Measurements from ENCODE around the gene NPM1.
A peak's percentile ranks its signal among the peaks of the same experiment; 100 is the strongest.
"Not testable (repeated sequence)": the region's sequence is repeated elsewhere in the genome, so short reads cannot be mapped to it uniquely, and the experiment has no call there.

Gene NPM1, protein sequence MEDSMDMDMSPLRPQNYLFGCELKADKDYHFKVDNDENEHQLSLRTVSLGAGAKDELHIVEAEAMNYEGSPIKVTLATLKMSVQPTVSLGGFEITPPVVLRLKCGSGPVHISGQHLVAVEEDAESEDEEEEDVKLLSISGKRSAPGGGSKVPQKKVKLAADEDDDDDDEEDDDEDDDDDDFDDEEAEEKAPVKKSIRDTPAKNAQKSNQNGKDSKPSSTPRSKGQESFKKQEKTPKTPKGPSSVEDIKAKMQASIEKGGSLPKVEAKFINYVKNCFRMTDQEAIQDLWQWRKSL

DNA sequence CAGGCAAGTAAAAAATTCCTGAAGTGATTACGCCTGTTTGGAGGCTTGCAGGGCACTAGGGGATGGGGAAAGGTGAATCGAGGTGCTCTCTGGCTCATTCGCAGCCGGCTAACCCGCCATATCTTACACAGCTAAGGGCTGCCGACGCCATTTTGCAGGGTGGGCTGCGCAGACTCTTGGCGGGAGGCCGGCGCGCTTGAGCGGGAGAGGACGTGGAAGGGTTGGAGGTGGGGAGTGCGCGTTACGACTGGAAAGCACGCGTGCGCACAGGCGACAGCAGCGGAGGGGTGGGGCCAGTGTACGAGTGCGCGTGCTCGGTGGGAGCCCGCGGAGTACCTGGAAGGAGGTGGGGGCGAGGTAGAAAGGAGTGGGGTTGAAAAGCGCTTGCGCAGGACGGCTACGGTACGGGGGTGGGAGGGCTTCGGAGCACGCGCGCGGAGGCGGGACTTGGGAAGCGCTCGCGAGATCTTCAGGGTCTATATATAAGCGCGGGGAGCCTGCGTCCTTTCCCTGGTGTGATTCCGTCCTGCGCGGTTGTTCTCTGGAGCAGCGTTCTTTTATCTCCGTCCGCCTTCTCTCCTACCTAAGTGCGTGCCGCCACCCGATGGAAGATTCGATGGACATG, at the start of gene NPM1:
NPM1 (plus strand) TSS at position 505 of the 625 bp plus-strand sequence; CDS start at position 605, 100 bp downstream.
- Mint-ChIP-seq H3K9me3 (no peaks in the 10 kb centered on the region), H3K27ac (peak within 1 kb of the TSS; percentile 99), H3K36me3 (peaks cover 58% of the 10 kb centered on the region), H3K4me3 (peak within 1 kb of the TSS; percentile 89), H3K4me1 (peaks cover 56% of the 10 kb centered on the region)
- peak; percentile 90 to 98 for DNase-seq (ENCODE audit: low spot score in 2 of 2)
- ATAC-seq, result peak; percentile 83

DNA sequence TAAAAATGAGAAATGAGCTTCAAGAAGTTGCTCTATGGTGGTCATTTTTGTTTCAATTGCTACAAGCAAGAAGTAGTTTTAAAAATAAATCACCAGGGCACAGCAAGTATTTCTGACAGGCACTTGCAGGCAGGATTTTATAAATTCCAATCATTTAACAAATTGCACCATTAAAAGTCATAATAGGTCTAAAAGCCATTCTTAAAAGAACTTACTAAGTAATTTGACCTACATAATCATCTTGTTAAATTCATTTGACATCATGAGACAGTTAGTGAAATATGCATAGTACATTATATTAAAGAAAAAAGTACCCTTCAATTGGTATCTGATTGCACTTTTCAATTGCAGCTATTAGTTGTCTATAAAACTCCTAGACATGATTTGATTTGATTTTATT, 47.6 kb upstream of the NPM1 start:
- H3K9me3 Mint-ChIP-seq, result no peaks in the 10 kb centered on the region
- no peak for ATAC-seq
- no peaks in the 10 kb centered on the region for H3K36me3 Mint-ChIP-seq
- no peak for DNase-seq (ENCODE audit: low spot score in 2 of 2)
- no peaks in the 10 kb centered on the region for H3K4me1 Mint-ChIP-seq
- H3K4me3 Mint-ChIP-seq, result no peak overlapping the region
- no peak overlapping the region for H3K27ac Mint-ChIP-seq

DNA sequence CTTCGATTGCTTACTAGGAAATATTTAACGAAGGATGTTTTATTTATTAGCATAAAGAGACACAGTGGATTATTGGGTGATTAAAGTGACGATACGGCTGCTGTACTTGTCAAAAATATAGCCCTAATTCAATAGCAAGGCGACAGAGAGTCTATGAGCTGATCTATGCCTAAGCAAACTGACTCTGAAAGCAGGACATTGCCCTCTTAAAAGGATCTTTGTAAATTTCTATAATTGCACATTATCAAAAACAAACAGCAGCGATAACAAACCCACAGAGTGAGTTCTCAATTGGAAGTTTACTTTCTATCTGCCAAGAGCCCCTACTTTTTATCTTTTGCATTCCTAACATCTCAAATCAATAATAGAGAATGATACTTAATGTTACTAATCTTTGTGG, 47.2 kb upstream of the NPM1 start:
- no peak overlapping the region for H3K27ac Mint-ChIP-seq
- H3K36me3 Mint-ChIP-seq, result no peaks in the 10 kb centered on the region
- DNase-seq (ENCODE audit: low spot score in 2 of 2), result no peak
- H3K4me1 Mint-ChIP-seq, result no peaks in the 10 kb centered on the region
- no peaks in the 10 kb centered on the region for H3K9me3 Mint-ChIP-seq
- no peak overlapping the region for H3K4me3 Mint-ChIP-seq
- ATAC-seq, result no peak

DNA sequence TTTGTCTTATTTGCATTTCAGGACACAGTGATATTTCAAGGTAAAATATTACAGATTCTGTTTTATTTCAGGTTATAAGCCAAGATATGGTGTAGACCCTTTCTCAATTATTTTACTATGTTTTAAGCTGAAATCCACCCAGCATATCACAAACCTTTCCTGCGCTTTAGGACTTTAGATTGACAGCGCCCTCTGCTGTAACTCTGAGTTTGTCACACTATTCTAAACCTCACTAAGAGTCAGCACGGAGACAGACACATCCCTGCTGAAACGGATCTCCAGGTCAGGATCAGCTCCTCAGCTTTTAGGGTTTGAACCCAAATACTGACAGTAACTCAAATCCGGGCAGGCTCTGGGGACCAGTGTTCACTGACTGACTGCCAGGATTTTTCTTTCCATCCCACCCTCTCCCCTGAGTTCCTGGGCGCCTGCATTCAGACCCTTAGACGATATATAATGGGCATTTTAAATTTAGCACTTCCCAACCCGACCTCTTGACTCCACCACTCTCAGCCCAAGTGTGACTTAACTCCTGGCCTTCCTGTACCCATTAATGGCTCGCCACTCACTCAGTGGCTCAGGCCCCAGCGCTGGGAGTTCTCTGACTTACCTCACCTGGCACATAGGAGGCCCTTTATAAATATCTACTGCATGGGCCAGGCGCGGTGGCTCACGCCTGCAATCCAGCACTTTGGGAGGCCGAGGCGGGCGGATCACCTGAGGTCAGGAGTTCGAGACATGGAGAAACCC, 45.1 kb upstream of the NPM1 start:
- peak; percentile 70 for ATAC-seq

DNA sequence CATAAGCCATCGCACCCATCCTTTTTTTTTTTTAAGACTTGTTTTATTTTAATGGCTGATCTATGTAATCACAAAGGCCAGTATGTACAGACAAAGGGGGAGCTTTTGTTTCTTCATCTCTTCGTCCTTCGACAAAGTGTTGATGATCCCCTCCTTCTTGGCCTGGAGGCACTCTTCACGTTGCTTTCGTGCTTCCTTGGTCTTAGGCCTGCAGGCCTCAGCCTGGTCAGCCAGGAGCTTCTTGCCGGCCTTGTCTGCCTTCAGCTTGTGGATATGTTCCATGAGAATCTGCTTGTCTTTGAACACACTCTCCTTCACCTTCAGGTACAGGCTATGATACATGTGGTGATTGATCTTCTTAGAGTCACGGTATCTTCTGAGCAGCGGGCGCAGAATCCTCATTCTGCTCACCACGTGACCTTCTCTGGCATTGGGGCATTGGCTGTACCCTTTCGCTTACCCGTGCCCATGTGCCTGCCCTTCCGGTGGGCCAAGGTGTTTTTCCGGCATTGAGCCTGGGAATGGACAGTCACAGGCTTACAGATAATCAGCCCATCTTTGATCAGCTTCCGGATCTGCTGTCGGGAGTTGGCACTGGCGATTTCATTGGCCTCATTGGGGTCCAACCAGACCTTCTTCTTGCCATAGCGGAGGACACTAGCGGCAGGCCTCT, 42.6 kb upstream of the NPM1 start:
- DNase-seq (ENCODE audit: low spot score in 2 of 2) (no peak), ATAC-seq (no peak)
- H3K9me3 Mint-ChIP-seq, result no peaks in the 10 kb centered on the region
- no peak overlapping the region for H3K4me3 Mint-ChIP-seq
- H3K36me3 Mint-ChIP-seq, result no peaks in the 10 kb centered on the region
- H3K27ac Mint-ChIP-seq, result no peak overlapping the region
- H3K4me1 Mint-ChIP-seq, result no peaks in the 10 kb centered on the region

More for the DNA sequence above, 45.1 kb upstream of the NPM1 start:
- peak in 1 of 2 donors; percentile 9 for DNase-seq (ENCODE audit: low spot score in 2 of 2)
- no peaks in the 10 kb centered on the region for H3K36me3 Mint-ChIP-seq
- H3K27ac Mint-ChIP-seq, result no peak overlapping the region
- H3K4me3 Mint-ChIP-seq, result no peak overlapping the region
- no peaks in the 10 kb centered on the region for H3K9me3 Mint-ChIP-seq
- no peaks in the 10 kb centered on the region for H3K4me1 Mint-ChIP-seq

DNA sequence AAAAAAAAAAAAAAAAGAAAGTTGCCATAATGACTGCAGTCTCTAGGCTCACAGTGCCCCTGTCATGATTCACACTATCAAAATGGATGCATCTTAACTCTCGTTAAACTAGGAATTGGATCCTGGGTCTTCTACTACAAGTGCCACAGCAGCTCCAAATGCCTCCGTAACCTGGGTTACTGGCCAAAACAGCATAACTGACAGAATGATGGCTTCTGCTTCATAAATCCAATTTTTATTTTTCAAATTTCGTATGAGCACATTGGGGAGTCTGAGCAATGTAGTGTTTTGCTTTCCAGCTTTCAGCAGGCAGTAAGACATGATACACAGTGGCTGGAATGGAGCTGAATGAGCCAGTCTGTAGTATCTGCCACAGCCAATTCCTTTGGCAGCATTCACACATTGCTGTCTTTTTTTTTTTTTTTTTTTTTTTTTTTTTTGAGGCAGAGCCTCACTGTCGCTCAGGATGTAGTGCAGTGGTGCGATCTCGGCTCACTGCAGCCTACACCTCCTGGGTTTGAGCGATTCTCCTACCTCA, 36.0 kb upstream of the NPM1 start:
- Mint-ChIP-seq H3K4me3 (no peak overlapping the region), H3K36me3 (no peaks in the 10 kb centered on the region), H3K27ac (no peak overlapping the region), H3K9me3 (no peaks in the 10 kb centered on the region), H3K4me1 (no peaks in the 10 kb centered on the region)
- ATAC-seq, result no peak
- no peak for DNase-seq (ENCODE audit: low spot score in 2 of 2)

DNA sequence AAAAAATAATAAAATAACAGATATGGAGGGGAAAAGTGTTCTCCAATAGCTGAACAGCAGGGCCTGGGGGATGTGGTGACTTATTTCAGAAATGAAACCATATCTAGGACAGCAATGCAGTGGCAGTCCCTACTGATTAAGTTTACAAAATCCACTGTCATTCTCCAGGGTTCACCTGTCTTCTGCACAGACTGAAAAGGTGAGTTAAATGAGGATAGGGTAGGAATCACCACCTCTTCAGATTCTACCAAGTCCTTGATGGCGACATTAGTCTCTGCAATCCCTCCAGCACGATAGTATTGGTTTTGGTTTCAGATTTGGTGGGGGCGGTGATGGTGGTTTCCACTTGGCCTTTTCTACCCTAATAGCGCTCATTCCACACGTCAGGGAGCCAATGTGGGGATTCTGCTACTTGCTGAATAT, 32.3 kb upstream of the NPM1 start:
- ATAC-seq (peak; percentile 91), DNase-seq (ENCODE audit: low spot score in 2 of 2) (peak; percentile 7 to 71)
- Mint-ChIP-seq H3K4me1 (no peaks in the 10 kb centered on the region), H3K27ac (no peak overlapping the region), H3K36me3 (no peaks in the 10 kb centered on the region), H3K4me3 (peak overlapping the region; percentile 35), H3K9me3 (no peaks in the 10 kb centered on the region)

DNA sequence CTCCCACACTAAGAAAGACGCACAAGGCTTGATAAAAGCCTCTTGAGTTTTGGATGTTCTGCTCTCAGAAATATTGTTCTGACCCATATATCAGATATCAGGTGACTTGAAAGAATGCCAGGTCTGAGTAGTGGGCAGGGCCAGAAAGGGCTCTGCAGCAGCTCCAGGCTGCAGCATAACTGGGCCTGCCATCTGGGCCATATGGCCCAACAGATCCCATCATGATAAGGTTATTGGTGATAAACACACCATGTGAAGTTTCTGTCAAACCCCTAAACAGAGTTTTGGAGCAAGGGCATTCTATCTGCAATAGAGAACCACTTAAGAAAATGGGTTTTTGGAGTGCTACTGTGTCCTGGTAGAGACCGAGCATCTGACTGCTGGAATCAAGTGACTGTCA, 29.8 kb upstream of the NPM1 start:
- Mint-ChIP-seq H3K36me3 (no peaks in the 10 kb centered on the region), H3K9me3 (no peaks in the 10 kb centered on the region), H3K4me3 (no peak overlapping the region), H3K4me1 (no peaks in the 10 kb centered on the region), H3K27ac (no peak overlapping the region)
- DNase-seq (ENCODE audit: low spot score in 2 of 2), result no peak
- no peak for ATAC-seq

DNA sequence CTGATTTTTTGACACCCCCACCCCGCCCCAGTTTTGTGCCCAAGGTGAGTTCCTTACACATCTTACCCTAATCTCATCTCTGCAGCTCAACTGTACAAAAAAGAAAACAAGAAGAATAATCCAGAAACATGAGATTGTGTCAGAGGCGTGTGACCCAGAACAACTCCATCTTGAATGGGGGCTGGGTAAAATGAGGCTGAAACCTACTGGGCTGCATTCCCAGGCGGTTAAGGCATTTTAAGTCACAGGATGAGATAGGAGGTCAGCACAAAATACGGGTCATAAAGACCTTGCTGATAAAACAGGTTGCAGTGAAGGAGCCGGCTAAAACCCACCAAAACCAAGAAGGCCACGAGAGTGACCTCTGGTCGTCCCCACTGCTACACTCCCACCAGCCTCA, 26.5 kb upstream of the NPM1 start:
- not testable (repeated sequence) for H3K27ac Mint-ChIP-seq, ATAC-seq

DNA sequence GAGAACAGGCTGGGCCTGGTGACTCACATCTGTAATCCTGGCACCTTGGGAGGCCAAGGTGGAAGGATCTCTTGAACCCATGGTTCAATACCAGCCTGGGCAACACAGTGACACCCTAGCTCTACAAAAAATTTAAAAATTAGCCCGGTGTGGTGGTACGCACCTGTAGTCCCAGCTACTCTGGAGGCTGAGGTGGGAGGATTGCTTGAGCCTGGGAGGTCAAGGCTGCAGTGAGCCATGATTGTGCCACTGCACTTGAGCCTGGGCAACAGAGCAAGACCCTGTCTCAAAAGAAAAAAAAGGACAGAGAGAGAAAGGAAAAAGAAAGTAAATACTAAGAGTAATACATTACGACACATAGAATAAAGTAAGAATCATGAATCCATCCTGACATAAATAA, 24.4 kb upstream of the NPM1 start:
- not testable (repeated sequence) for H3K9me3 Mint-ChIP-seq; DNase-seq (ENCODE audit: low spot score in 2 of 2); H3K4me1 Mint-ChIP-seq; H3K27ac Mint-ChIP-seq; H3K36me3 Mint-ChIP-seq; ATAC-seq; H3K4me3 Mint-ChIP-seq

More for the DNA sequence above, 26.5 kb upstream of the NPM1 start:
- not testable (repeated sequence) for DNase-seq (ENCODE audit: low spot score in 2 of 2); H3K4me3 Mint-ChIP-seq; H3K4me1 Mint-ChIP-seq; H3K36me3 Mint-ChIP-seq; H3K9me3 Mint-ChIP-seq

DNA sequence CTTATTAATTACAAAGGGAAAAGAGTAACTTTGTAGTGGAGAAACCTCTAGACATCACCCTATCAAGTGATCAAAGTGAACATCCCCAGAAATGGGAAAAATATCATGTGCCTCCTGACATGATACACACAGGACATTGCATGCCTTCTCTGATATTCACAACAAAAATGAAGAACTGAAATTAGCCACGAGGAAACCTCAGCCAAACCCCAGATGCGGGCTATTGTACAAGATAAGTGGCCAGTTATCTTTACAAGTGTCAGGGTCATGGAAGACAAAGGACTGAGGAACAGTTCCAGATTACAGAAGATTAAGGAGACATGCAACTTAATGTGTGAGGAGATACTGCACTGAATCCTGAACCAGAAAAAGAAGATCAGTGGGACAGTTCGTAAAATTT, 23.8 kb upstream of the NPM1 start:
- DNase-seq (ENCODE audit: low spot score in 2 of 2) (no peak), ATAC-seq (no peak)
- no peaks in the 10 kb centered on the region for H3K9me3 Mint-ChIP-seq
- H3K4me1 Mint-ChIP-seq, result no peaks in the 10 kb centered on the region
- H3K4me3 Mint-ChIP-seq, result no peak overlapping the region
- H3K36me3 Mint-ChIP-seq, result no peaks in the 10 kb centered on the region
- H3K27ac Mint-ChIP-seq, result no peak overlapping the region

DNA sequence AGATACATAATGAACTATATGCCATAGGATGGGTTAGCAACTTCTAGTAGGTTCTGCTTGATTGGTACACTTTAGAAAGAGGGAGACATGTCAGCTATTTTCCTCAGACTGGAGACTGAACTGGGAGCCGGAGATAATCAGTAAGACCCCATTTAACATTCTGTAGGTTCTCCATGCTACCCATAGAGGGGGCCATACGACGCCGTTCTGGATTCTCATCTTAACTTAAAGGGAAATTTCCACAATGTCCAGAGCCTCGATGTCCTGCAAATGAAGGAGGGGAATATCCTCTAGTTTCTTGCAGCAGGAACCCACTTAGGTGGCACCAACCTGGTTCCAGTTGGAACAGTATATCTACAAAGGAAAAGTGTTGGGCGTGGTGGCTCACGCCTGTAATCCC, 22.3 kb upstream of the NPM1 start:
- no peaks in the 10 kb centered on the region for H3K9me3 Mint-ChIP-seq
- no peaks in the 10 kb centered on the region for H3K36me3 Mint-ChIP-seq
- ATAC-seq, result no peak
- no peak for DNase-seq (ENCODE audit: low spot score in 2 of 2)
- H3K27ac Mint-ChIP-seq, result no peak overlapping the region
- H3K4me1 Mint-ChIP-seq, result no peaks in the 10 kb centered on the region
- no peak overlapping the region for H3K4me3 Mint-ChIP-seq

DNA sequence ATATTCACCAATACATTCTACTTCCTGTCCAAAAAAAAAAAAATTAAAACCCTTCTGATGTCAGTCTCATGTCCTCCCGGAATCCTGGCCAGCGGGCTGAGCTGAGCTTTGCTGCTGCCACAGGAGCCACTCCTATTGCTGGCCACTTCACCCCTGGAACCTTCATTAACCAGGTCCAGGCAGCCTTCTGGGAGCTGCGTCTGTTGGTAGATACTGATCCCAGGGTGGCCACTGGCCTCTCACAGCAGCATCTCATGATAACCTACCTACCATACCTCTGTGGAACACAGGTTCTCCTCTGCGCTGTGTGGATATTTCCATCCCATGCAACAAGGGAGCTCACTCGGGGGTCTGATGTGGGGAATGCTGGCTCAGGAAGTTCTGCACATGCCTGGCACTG, 21.0 kb upstream of the NPM1 start:
- H3K4me3 Mint-ChIP-seq, result no peak overlapping the region
- H3K4me1 Mint-ChIP-seq, result no peaks in the 10 kb centered on the region
- H3K27ac Mint-ChIP-seq, result no peak overlapping the region

DNA sequence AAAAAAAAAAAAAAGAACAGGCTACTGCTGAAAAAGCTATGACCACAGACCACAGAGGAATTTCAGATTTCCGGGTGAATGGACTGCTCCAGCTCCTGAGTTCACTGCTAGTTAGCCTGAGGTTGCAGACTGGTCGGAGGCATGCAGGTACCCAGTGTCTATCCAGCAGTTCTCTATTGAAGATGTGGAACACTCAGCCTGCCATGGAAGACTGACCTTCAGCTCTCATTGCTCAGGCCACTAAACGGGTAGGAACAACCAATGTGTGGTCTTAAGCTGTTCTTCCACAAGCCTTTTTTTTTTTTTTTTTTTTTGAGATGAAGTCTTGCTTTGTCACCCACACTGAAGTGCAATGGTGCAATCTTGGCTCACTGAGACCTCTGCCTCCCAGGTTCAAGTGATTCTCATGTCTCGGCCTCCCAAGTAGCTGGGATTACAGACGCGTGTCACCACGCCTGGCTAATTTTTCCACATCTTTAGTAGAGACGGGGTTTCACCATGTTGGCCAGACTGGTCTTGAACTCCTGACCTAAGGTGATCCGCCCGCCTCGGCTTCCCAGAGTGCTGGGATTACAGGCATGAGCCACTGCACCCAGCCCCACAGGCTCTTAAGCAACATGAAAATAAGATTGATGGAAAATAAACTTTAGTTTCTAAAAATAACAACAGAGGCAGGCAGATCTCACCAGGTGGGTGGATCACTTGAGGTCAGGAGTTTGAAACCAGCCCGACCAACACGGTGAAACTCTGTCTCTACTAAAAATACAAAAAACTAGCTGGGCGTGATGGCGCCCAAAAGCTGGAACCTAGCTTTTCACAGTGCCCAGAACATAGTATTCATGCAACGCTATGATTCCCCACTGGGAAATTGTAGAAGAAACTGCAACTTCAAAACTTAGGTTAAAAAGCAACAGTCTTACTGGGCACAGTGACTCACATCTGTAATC, 20.0 kb upstream of the NPM1 start:
- H3K9me3 Mint-ChIP-seq, result no peaks in the 10 kb centered on the region
- H3K36me3 Mint-ChIP-seq, result no peaks in the 10 kb centered on the region
- no peak overlapping the region for H3K4me3 Mint-ChIP-seq
- ATAC-seq (no peak), DNase-seq (ENCODE audit: low spot score in 2 of 2) (no peak)
- no peaks in the 10 kb centered on the region for H3K4me1 Mint-ChIP-seq
- H3K27ac Mint-ChIP-seq, result no peak overlapping the region

More for the DNA sequence above, 21.0 kb upstream of the NPM1 start:
- H3K36me3 Mint-ChIP-seq, result no peaks in the 10 kb centered on the region
- no peaks in the 10 kb centered on the region for H3K9me3 Mint-ChIP-seq
- no peak for DNase-seq (ENCODE audit: low spot score in 2 of 2)
- ATAC-seq, result no peak
